HG02938 (cell line): ENCODE measurements around the gene CDC37.
"Not testable (repeated sequence)": the region's sequence is repeated elsewhere in the genome, so short reads cannot be mapped to it uniquely, and the experiment has no call there.

ENCODE experiments used
- ATAC-seq: cut with Tn5 transposase; IDR thresholded peaks from one replicate; pipeline ENCODE4 v1.9.1; 2021; ENCODE audit warnings: mild to moderate bottlenecking, moderate library complexity; ENCODE audit not compliant: unreplicated experiment

The CDC37 gene

GRCh38 chr19:10395917-10396316, 7.4 kb downstream of the CDC37 start:
- no peak for ATAC-seq

DNA sequence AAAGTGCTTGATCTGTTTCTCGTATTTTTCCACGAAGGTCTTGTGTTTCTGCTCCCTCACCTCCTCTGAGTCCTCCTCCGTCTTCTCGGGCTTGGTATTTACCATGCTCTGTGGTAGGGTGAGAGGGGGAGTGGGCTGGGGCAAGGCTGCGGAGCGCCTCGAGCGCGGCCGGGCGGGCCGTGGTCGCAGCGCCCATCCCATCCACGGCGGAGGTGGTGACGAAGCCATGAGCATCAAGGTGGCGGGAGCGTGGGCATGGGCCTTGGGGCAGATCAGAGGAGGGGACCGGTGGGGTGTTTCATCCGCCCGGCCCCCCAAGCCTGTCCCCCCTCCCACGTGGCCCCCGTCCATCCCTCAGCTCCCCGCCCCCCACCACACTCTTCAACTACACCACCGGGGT, 7.9 kb downstream of the CDC37 start:
- no peak for ATAC-seq

GRCh38 chr19:10395003-10395402, 8.3 kb downstream of the CDC37 start:
- ATAC-seq, result no peak

- ATAC-seq, result no peak
Observed at GRCh38 chr19:10393137-10393536, 10.2 kb downstream of the CDC37 start.

- no peak for ATAC-seq
Observed at GRCh38 chr19:10392120-10392519, 11.2 kb downstream of the CDC37 start.

DNA sequence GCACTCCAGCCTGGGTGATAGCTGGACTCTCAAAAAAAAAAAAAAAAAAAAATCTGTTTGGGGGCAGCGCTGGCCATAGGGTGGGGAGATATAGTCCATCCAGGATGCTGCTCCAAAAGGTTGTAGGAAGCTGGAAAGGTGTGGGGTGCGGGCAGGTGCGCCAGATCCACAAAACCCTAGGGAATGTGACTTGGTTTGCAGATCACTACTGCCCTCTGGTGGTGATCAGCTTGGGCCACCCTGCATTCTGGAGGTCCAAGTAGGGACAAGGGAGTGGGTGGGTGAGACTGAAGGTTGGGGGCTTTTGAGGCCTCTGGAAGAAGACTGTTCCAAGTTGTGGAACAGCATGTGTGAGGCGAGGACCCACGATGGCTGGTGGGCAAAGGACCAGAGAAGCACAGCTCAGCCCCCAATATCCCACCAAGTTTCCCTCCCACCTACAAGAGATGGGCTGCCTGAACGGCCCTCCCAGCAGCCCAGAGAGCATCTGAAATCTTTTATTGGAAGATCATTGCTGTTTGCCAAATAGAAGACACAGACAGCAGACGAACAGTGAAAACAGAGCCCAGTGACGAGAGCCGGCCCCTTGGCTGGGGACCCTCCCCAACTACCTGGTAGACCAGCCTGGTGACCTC, 12.6 kb downstream of the CDC37 start:
- ATAC-seq, result no peak

- no peak for ATAC-seq
Observed at GRCh38 chr19:10389863-10390262, 13.5 kb downstream of the CDC37 start.

DNA sequence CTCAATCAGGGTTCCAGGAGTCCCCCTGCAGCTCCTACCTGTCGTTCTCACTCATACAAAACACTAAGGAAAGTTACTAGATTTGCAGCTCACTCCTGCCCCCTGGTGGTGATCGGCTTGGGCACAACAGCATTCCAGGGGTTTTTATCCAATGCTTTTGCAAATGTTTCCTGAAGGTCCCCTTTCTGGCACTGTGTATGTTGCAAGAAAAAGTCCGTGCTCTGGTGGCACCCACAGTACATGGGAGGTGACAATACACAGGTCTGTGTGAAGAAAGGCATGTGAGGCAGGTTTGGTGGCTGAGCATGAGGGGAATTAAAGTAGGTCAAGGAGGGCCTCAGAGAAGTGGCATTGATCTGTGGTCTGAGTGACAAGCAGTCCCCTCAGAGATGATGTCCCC, 14.4 kb downstream of the CDC37 start:
- no peak for ATAC-seq

GRCh38 chr19:10384580-10384979, 18.8 kb downstream of the CDC37 start:
- ATAC-seq, result no peak

DNA sequence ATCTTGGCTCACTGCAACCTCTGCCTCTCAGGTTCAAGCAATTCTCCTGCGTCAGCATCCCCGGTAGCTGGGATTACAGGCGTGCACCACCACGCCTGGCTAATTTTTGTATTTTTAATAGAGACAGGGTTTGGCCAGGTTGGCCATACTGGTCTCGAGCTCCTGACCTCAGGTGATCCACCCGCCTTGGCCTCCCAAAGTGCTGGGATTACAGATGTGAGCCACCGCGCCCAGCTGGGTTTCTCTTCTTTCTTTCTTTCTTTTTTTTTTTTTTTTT, 20.2 kb downstream of the CDC37 start:
- not testable (repeated sequence) for ATAC-seq

DNA sequence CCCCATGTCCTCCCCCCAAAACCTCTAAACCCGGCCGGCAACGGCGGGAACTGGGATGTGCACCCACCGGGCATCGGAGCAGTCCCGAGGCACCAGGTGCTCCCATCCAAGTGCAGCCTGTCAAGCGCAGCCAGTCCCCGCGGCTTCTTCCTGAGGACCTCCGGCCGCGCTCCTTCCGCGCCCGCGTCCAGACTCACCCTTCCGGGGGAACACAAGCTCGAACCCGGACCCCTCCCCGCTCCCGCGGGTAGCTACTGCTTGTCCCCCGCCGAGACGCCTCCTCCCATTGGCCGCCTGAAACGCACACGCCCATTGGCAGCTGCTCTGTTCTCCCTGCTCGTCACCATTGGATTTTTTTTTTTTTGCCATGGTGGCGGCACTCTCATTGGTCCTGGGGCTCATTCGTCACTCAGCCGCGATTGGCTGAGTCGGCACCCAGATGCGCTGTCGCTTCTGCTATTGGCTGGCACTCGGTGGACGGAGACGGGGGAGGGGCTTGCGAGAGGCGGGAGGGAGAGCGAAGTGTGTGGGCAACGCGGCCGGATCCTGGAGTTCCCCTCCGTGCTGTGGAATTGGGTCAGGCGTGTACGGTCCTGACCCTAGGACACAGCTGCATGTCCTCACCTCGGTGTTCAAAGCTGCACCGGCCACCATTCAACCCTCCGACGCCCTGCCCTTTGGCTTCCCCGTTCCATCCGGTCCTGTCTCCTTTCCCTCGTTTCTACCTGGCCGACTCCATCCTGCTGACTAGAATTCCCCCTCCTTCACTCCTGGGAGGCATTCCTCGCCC, 22.8 kb downstream of the CDC37 start, which contains the start of gene TYK2:
Gene TYK2, minus strand, starts transcription at position 260 of the 790 bp plus-strand sequence. CDS start 2,166 bp downstream, outside the sequence.
- ATAC-seq, result peak; percentile 84

DNA sequence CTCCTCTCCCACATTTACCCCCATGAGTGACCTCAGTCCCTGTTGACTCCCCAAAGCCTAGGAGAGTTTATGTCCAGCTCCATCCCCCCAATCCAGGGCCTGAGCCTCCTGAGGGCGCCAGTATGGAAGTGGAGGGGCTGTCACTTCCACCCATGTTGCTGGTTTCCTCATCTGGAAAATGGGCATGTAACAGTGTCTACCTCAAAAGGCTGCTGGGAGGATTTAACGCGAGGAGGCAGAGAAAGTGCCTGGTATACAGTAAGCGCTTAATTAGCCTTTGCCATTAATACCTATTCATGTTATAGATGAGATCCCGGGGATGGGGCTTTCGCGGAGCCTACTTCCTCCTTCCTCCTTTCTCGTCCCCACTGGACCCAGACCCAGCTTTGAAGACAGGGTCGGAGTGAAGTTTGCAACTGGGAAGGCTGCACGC, 23.4 kb downstream of the CDC37 start:
- ATAC-seq, result no peak

DNA sequence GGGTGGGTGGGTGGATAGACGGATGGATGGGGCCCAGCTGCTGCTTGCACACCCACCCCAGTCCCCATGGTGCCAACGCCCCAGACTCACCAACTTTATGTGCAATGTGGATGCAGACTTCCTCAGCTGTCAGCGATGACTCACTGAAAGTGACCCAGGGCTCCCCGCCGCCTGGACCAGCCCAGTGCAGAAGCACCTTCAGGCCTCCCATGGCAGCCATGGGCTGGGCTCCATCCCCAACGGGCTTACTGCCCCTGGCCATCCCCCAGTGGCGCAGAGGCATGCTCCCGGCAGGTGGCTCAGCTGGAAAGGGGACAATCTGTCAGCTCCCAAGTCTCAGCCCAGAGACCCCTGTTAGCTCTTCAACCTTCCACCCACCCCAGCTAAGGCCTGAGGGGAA, 25.2 kb downstream of the CDC37 start:
- no peak for ATAC-seq

DNA sequence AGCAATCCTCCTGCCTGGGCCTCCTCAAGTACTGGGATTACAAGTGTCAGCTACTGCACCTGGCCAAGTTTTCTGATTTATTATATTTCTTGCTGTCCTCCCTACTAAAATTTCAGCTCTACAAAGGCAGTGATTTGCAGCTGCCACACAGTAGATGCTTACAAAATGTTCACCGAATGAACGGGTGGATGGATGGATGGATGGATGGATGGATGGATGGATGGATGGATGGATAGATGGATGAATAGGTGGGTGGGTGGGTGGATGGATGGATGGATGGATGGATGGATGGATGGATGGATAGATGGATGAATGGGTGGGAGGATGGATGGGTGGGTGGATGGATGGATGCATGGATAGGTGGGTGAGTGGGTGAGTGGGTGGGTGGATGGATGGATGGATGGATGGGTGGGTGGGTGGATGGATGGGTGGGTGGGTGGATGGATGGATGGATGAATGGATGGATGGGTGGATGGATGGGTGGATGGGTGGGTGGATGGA, 26.2 kb downstream of the CDC37 start:
- ATAC-seq, result not testable (repeated sequence)

GRCh38 chr19:10374931-10375330, 28.4 kb downstream of the CDC37 start:
- ATAC-seq, result no peak

DNA sequence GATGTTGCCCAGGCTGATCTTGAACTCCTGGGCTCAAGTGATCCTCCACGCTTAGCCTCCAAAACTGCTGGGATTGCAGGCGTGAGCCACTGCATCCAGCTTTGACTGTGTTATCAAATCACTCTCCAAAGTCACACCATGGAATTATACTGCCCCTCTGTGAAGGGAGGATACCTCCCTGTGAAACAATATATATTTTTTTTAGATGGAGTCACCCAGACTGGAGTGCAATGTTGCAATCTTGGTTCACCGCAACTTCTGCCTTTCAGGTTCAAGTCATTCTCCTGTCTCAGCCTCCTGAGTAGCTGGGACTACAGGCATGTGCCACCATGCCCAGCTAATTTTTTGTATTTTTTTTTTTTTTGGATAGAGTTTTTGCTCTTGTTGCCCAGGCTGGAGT, 30.7 kb downstream of the CDC37 start:
- no peak for ATAC-seq

DNA sequence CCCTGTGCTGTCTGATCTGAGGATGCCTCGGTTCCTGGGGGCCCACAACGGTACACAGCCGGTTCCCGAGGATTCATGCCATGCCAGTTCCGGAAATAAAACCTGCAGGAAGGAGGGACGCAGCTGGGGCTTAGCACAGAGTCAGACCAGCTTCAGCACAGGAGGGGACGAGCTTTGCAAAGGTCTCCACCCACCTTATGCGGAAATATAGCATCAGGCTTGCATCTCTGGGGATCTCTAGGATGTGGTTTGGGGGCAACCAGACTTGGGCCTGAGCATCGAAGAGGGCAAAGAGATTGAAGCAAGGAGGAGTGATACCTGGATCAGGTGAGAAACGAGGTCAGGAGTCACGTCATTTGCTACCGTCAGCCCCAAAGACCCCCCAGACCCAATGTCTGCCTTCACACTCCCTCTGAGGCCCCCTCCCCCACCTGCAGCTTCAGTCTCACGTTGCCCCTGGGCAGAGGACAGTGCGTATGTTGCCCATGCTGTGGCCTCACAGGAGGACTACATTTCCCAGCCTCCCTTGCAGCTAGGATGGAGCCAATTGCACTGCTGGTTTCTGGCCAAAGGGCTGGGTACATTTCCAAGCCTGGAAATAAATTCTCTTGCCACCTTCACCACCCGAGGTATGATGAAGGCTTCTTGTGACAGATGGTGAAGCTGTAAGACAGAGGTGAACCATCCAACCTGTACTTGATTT, 35.1 kb downstream of the CDC37 start:
- no peak for ATAC-seq

- ATAC-seq, result not testable (repeated sequence)
Observed at GRCh38 chr19:10366950-10367512, 36.3 kb downstream of the CDC37 start.

- ATAC-seq, result no peak
Observed at GRCh38 chr19:10365518-10365917, 37.8 kb downstream of the CDC37 start.

GRCh38 chr19:10364644-10365043, 38.7 kb downstream of the CDC37 start:
- ATAC-seq, result no peak

- no peak for ATAC-seq
Observed at GRCh38 chr19:10363789-10364281, 39.5 kb downstream of the CDC37 start.
